Liver (tissue), 3 donors: ENCODE data around the gene ABAT.

Source experiments
- TAF1 ChIP-seq: conservative IDR thresholded peaks from 2 replicates; pipeline ENCODE4 v1.6.1; 2016; ENCODE audit warnings: antibody characterized with exemption, mild to moderate bottlenecking
- YY1 ChIP-seq: IDR thresholded peaks from 2 replicates; pipeline ENCODE4 v1.6.1; 2016; ENCODE audit warnings: antibody characterized with exemption, mild to moderate bottlenecking
- TF ChIP-seq, protein P1 (sequence below): IDR thresholded peaks from 2 replicates; pipeline ENCODE4 v1.6.1; 2016; ENCODE audit warnings: antibody characterized with exemption
- TF ChIP-seq, protein P2 (sequence below): IDR thresholded peaks from 2 replicates; pipeline ENCODE4 v1.6.1; 2016; ENCODE audit warnings: antibody characterized with exemption
- TF ChIP-seq, protein P3 (sequence below): fragments of 150-350 bp; IDR thresholded peaks from 2 replicates; pipeline ENCODE4 v1.5.1; 2017; ENCODE audit warnings: improper control_type of control experiment, low read depth, low read length; ENCODE audit not compliant: missing input control
- donor health status: healthy.
- donor health status: healthy.

DNA sequence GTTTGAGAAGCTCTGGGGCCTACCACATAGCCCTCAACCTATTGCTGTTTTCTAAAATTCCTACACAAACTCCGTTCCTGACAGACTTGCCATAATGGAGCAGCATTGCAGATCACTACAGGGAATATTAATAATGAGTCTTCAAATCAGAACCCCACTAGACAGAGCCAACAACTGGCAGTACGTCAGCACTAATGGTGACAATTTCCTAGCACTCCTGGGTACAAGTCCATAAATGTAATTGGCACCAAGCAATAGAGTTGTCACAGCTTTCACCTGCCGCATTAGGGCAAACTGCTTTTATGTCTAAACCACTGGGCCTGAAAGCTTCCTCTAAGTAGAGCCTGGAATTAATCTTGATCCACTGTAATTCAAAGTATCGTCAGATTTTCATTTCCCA is 25.5 kb upstream of the ABAT start:
- TF ChIP-seq, protein P1, sequence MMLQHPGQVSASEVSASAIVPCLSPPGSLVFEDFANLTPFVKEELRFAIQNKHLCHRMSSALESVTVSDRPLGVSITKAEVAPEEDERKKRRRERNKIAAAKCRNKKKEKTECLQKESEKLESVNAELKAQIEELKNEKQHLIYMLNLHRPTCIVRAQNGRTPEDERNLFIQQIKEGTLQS = no peak
- TF ChIP-seq, protein P2, sequence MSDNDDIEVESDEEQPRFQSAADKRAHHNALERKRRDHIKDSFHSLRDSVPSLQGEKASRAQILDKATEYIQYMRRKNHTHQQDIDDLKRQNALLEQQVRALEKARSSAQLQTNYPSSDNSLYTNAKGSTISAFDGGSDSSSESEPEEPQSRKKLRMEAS = no peak
- TF ChIP-seq, protein P3, sequence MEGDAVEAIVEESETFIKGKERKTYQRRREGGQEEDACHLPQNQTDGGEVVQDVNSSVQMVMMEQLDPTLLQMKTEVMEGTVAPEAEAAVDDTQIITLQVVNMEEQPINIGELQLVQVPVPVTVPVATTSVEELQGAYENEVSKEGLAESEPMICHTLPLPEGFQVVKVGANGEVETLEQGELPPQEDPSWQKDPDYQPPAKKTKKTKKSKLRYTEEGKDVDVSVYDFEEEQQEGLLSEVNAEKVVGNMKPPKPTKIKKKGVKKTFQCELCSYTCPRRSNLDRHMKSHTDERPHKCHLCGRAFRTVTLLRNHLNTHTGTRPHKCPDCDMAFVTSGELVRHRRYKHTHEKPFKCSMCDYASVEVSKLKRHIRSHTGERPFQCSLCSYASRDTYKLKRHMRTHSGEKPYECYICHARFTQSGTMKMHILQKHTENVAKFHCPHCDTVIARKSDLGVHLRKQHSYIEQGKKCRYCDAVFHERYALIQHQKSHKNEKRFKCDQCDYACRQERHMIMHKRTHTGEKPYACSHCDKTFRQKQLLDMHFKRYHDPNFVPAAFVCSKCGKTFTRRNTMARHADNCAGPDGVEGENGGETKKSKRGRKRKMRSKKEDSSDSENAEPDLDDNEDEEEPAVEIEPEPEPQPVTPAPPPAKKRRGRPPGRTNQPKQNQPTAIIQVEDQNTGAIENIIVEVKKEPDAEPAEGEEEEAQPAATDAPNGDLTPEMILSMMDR = no peak
- TF ChIP-seq TAF1 (no peak), YY1 (no peak)
